GM13976 (cell line): ENCODE results near the gene SH3RF3.

Source experiments
- DNase-seq: peaks from one replicate; pipeline ENCODE4 v3.0.0; 2012; ENCODE audit warnings: low spot score
- CTCF ChIP-seq: IDR thresholded peaks from 2 replicates; pipeline ENCODE4 v1.5.1; 2012; ENCODE audit warnings: borderline replicate concordance, mild to moderate bottlenecking; ENCODE audit not compliant: insufficient read depth; ENCODE audit errors: extremely low read depth, missing control alignments, control extremely low read depth
- in situ Hi-C: fragments of 300-500 bp; cut with MboI; formaldehyde crosslinking; loops from one replicate; pipeline ENCODE4 v1.12.0; 2022; ENCODE audit warnings: low sequenced_read_pairs, mixed read lengths, inconsistent platforms; ENCODE audit not compliant: unreplicated experiment

Gene SH3RF3

GRCh38 chr2:109444916-109445315 is 315.9 kb downstream of the SH3RF3 start:
- DNase-seq = no peak
- in situ Hi-C loops = no loop called here
- TF ChIP-seq CTCF = no peak

GRCh38 chr2:109446278-109447131 is 317.5 kb downstream of the SH3RF3 start:
- TF ChIP-seq CTCF = no peak
- in situ Hi-C loops = no loop called here
- DNase-seq = no peak

- TF ChIP-seq CTCF = no peak
- in situ Hi-C loops = no loop called here
- DNase-seq = no peak
Measured at GRCh38 chr2:109447251-109447661, 318.3 kb downstream of the SH3RF3 start.

- DNase-seq = no peak
- in situ Hi-C loops = no loop called here
- TF ChIP-seq CTCF = no peak
Measured at GRCh38 chr2:109447776-109448175, 318.8 kb downstream of the SH3RF3 start.

GRCh38 chr2:109448207-109448606 is 319.2 kb downstream of the SH3RF3 start:
- DNase-seq = no peak
- in situ Hi-C loops = no loop called here
- TF ChIP-seq CTCF = no peak

GRCh38 chr2:109448946-109449788 is 320.2 kb downstream of the SH3RF3 start:
- DNase-seq = no peak
- in situ Hi-C loops = no loop called here
- TF ChIP-seq CTCF = no peak
